Upper lobe of left lung (tissue), 4 donors: ENCODE measurements around the gene RANGRF.

ENCODE experiments used
- CTCF ChIP-seq, 6 experiments: fragments of 450-650 bp in 4 of 6; fragments of 200-600 bp in 2 of 6; sonication (generic) in 2 of 6; IDR thresholded peaks; one replicate each; pipeline ENCODE4 v1.5.1; 2016 to 2019; ENCODE audit warnings: antibody characterized with exemption in 6 of 6
- EP300 ChIP-seq, 4 donors: sonication (generic); formaldehyde crosslinking; IDR thresholded peaks; one replicate each; pipeline ENCODE4 v1.5.1; 2017; ENCODE audit warnings: antibody characterized with exemption in 4 of 4, control low read depth in 2 of 4
- POLR2A ChIP-seq, 4 donors: fragments of 450-650 bp; IDR thresholded peaks; one replicate each; pipeline ENCODE4 v1.5.1; 2016 to 2017; ENCODE audit warnings: antibody characterized with exemption in 4 of 4, mild to moderate bottlenecking in 2 of 4
- POLR2AphosphoS5 ChIP-seq, 2 donors: sonication (generic); formaldehyde crosslinking; IDR thresholded peaks; one replicate each; pipeline ENCODE4 v1.5.1; 2017; ENCODE audit warnings: antibody characterized with exemption in 2 of 2

GRCh38 chr17:8264320-8264719, 24.1 kb upstream of the RANGRF start:
- TF ChIP-seq POLR2A (IDR thresholded peaks at IDR 0.05) (no peak), CTCF (IDR thresholded peaks at IDR 0.05) (no peak), EP300 (IDR thresholded peaks at IDR 0.05) (no peak), POLR2AphosphoS5 (IDR thresholded peaks at IDR 0.05) (no peak)
